Stimulated activated CD4-positive, alpha-beta T cell treated with anti-CD3 and anti-CD28 coated beads, Interleukin-4, amount 100 ng/mL, for 48 hours (primary cell): Measurements from ENCODE around the gene DBN1.
"Not testable (repeated sequence)": the region's sequence is repeated elsewhere in the genome, so short reads cannot be mapped to it uniquely, and the experiment has no call there.

ENCODE experiments used
- DNase-seq, 2 donors: peaks; one replicate each; pipeline ENCODE4 v3.0.0-alpha.2; 2020; ENCODE audit warnings: low read depth in 2 of 2

DBN1 gene

DNA sequence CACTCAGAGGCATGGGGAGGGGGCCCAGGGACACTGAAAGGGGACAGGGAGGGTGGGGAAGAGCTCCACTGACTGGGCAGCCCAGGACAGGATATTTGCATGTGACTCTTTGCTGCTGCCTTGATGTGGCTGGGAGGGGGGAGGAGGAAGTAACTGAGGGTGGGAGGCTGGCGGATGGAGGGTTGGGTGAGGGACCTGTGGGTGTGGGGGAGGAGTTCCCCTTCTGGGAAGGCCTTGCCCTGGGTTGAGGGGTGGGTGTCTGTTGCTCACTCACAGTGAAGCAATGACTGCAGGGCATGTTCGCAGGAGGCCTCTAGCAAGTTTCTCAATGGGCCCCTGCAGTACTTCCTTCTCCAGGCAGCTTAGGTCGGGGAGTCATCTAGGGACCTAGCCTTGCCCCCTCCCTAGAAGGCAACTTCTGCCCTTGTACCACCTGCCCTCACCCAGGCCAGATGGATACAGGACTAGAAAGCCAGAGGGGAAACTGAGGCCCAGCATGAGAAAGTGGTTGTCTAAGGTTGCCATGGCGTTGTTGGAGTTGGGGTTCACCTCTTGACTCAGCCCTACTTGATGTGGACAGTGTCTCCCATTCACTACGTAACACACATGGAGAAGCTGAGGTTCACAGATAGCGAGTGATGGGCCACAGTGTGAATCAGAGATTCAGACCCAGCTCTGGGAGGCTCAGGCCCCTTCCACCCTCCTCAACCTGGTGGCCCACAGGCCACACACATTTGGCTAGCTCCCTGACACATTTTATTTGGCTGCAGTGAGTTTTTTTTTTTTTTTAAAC is 44.0 kb downstream of the DBN1 start:
- DNase-seq: peak; percentile 82 to 89

- no peak for DNase-seq
These were observed 44.7 kb downstream of the DBN1 start for GRCh38 chr5:177428574-177429217.

DNA sequence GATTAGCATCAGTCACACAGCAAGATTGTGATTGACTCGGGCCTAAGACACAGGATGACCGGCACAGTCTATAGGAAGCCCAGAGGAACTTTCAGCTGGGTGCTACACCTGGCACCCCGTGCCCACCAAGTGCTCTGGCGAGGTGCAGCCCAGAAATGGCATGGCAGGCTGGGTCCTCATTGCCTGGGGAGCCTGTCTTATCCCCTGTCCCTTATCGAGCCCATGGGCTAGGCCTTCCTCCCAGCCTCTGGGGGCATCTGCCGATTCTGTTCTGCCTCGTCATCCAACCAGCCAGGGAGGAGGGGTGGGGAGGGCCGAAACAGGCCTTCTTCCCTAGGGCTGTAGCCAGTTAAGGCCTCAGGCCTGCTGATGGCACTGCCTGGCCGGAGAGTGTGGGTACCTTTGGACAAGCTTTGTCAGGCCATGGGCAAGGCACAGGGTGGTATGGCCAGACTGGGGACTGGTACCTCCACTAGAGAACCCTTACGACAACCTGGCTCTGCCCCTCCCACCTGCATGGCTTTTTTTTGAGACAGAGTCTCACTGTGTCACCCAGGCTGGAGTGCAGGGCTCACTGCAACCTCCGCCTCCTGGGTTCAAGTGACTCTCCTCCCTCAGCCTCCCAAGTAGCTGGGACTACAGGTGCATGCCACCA is 45.4 kb downstream of the DBN1 start:
- DNase-seq: no peak

DNA sequence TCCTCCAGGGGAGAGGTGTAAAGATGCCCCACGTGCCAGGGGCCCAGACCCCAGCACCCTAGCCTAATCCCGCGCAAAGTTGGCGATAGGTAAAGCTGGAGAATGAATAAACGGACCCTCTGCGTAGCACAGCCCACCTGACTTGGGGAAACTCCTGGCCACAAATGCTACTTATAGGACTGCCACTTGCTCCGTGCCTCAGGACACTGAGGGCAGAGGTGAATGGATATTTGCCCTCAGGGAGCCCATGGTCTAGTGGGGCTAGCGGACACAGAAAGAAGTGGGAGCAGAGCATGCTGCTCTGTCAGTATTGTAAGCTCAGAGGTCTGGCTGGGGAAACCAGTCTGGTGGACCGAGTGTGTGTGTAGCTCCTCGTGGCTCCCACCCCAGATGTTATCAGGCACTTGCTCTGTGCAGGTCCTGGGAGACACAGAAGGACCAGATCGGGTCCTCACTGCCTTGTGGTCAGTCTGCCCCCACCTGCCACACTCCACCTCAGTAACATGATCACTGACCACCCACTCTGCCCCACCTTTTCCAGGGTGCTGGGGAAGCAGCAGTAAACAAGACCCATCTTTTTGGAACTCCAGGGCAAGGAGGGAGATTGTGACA is 46.1 kb downstream of the DBN1 start:
- no peak for DNase-seq

- DNase-seq: peak in 1 of 2 donors; percentile 51
These were observed 46.7 kb downstream of the DBN1 start, which contains the start of gene GRK6 for GRCh38 chr5:177426566-177427210. TSS of gene GRK6 (plus strand) at chr5:177426676. CDS start at chr5:177426846, 170 bp downstream.

DNA sequence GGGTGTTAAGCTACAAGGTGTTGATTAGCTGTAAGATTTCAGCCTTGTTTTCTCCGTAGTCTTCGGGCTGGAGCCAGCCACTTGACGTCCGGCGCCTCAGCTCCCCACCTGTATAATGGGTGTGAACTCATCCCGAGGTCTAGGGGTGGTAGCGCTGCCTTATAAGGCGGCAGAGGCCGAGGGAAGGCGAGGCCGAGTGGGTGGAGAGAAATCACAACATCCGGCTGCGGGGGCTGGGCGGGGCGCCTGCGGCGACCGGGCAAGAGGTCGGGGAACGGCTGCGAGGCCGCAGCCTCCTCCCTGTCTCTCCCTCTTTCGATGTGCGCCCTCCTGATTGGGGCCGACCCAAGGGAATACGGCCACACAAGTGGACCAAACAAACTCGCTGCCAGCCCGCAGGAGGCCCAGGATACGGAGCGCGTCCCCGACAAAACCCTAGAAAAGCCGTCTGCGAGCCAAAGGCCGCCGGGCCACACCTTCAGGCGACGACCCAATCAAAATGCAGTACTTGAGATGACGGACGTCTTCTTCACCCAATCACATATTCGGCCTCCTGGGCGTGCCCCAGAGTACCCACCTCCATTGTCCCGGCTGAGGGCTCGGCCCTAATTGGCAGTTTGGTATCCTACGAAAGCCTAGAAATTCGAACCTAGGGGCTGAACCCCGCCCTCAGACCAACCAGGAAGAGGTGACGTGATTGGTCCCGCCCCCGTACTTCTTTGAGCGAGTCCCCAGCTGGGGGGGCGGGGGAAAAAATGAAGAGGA is 47.5 kb downstream of the DBN1 start:
- peak; percentile 98 to 100 for DNase-seq

DNA sequence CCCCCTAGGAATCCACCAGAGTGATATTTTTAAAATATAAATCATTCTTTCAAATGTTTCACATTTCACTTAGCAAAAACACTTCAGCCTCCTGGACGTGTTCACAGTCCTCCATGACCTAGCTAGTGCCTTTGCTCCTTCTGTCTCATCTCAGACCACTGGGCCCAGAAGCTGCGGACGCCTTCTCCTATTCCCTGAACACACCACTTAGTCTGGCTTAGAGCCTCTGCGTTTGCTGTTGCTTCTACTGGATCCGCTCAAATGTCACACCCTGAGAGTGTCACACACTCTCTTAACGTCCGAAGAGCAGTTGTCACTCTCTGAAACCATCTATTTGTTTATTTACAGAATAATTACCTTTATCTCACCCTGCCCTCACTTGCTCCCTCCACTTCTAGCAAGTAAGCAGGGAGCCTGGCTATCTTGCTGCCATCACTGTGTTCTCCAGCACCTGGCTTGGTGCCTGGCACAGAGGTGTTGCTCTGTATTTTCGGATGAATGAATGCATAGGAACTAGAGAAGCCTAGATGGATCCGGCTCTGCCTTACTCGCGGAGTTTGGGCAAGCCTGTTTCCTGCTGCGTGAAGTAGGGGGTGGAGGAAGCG is 48.1 kb downstream of the DBN1 start:
- no peak for DNase-seq

DNA sequence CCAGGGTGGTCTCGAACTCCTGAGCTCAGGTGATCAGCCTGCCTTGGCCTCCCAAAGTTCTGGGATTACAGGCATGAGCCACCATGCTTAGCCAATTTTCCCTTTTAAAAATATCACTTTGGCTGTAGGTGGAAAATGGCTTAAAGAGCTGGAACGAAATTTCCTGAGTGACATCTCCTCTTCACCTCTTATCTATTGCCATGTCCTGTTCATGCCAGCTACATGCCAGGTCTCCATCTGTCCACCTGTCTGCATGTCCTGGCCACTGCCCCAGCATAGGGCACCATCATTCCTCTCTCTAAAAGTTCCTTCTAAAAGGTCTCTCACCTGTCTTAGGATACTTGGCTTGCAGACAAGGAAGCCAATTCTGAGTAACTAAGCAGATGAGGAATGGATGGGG is 49.8 kb downstream of the DBN1 start:
- no peak for DNase-seq

DNA sequence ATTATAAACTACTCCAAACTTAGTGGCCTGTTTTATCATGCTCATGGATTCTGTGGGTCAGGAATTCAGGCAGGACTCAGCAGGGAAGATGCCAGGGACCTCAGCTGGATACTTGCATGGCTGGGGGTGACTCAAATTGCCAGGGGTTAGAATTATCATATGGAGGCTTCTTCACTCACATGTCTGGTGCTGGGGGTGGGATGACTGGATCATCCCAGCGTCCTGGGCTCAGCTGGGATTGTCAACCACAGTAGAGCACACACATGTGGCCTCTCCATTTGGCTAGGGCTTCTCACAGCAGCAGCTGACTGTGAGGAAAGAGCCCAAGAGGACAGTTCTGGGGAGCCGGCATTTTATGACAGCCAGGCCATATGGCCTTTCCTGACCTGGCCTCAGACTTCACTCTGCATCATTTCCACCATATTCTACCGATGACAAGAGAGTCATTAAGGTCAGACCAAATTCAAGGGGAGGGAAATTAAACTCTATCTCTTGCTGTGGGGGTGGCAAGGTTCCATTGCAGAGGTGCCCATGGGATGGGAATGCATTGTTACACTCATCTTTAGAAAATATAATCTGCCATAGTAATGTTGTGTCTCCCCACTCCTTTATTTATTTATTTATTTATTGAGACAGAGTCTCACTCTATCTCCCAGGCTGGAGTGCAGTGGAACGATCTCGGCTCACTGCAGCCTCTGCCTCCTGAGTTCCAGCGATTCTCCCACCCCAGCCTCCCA is 52.2 kb downstream of the DBN1 start:
- no peak for DNase-seq

DNA sequence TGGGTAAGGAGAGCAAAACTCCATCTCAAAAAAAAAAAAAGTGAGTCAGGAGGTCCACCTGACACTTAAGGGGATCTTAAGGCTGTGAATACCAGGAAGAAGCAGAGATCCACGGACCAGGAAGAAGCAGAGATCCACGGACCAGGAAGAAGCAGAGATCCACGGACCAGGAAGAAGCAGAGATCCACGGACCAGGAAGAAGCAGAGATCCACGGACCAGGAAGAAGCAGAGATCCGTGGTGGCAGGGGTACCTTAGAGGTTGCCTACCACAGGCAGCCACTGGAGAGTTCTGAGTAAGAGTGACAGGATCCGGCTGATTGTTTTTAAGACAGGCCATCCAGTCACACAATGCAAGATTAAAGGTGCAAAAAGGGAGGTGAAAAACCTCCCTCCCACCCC is 53.0 kb downstream of the DBN1 start:
- DNase-seq: not testable (repeated sequence)

GRCh38 chr5:177419046-177419445 is 54.4 kb downstream of the DBN1 start:
- DNase-seq: no peak

GRCh38 chr5:177417081-177417480 is 56.4 kb downstream of the DBN1 start:
- DNase-seq: not testable (repeated sequence)

DNA sequence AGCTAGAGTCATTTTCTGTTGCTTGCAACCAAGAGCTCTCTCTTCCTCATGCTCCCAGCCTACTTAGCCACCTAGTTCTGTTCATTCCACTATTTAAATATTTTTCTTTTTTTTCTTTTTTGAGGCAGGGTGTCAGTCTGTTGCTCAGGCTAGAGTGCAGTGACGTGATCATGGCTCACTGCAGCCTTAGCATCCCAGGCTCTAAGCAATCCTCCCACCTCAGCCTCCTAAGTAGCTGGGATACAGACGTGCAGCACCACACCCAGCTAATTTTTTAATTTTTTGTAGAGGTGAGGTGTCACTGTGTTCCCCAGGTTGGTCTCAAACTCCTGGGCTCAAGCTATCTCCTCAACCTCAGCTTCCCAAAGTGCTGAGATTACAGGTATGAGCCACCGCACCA is 59.0 kb downstream of the DBN1 start:
- no peak for DNase-seq

- DNase-seq: no peak
These were observed 60.7 kb downstream of the DBN1 start for GRCh38 chr5:177412603-177413233.

GRCh38 chr5:177410575-177410974 is 62.9 kb downstream of the DBN1 start:
- no peak for DNase-seq

GRCh38 chr5:177409043-177409801 is 64.2 kb downstream of the DBN1 start, which contains the start of gene F12:
TSS of gene F12 (minus strand) at chr5:177409564. CDS start at chr5:177409527, 37 bp downstream.
- no peak for DNase-seq
